Mammary epithelial cell (primary cell): ENCODE measurements around the gene MBD1.

Experiments
- EZH2 ChIP-seq: IDR thresholded peaks from 2 replicates; pipeline ENCODE4 v1.6.1; 2012; ENCODE audit warnings: low read length, inconsistent platforms, borderline replicate concordance
- TF ChIP-seq, protein P1 (sequence below), 2 donors: IDR thresholded peaks in 1 of 2; conservative IDR thresholded peaks in 1 of 2; 2 replicates each; pipeline ENCODE4 v1.5.1; 2011 to 2012; ENCODE audit warnings: inconsistent platforms in 2 of 2, low read length in 2 of 2, mild to moderate bottlenecking in 2 of 2, control low read depth in 1 of 2, low read depth in 1 of 2; ENCODE audit not compliant: insufficient read depth in 1 of 2; ENCODE audit errors: extremely low read depth in 1 of 2

DNA sequence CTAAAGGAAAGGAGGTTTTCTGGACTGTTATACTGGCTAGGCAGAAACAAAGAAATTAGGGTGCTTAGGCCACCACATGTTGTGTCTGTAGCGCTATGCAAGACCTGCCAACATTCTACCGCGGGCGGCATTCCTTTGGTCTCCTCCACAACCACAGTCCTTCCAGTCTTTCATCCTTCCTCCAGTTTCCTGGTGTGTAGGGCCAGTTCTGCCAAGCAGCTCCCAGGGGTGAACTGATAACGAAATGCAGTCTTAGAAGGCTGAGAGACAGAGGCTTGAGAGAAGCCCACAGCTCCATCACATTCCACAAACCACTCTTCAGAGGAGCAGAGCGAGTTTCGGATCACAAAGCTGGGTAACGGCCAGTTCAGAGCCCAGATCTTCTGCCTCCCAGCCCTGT, 25.6 kb upstream of the MBD1 start:
- TF ChIP-seq, protein P1, sequence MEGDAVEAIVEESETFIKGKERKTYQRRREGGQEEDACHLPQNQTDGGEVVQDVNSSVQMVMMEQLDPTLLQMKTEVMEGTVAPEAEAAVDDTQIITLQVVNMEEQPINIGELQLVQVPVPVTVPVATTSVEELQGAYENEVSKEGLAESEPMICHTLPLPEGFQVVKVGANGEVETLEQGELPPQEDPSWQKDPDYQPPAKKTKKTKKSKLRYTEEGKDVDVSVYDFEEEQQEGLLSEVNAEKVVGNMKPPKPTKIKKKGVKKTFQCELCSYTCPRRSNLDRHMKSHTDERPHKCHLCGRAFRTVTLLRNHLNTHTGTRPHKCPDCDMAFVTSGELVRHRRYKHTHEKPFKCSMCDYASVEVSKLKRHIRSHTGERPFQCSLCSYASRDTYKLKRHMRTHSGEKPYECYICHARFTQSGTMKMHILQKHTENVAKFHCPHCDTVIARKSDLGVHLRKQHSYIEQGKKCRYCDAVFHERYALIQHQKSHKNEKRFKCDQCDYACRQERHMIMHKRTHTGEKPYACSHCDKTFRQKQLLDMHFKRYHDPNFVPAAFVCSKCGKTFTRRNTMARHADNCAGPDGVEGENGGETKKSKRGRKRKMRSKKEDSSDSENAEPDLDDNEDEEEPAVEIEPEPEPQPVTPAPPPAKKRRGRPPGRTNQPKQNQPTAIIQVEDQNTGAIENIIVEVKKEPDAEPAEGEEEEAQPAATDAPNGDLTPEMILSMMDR (conservative IDR thresholded peaks at IDR 0.05 in 1 of 2, IDR thresholded peaks at IDR 0.05 in 1 of 2; ENCODE audit: extremely low read depth in 1 of 2, insufficient read depth in 1 of 2, low read depth in 1 of 2, low read length in 2 of 2) = no peak
- TF ChIP-seq EZH2 = no peak
